HepG2 (cell line): ENCODE measurements around the gene RUNDC1. TPM values are rescaled to one million over a fixed set of nuclear protein-coding genes. Genes with fewer than 3 reads are reported as not detected.

Experiments used
- EHMT2 ChIP-seq: fragments of 200-600 bp; sonication (generic); IDR thresholded peaks from 2 replicates; pipeline ENCODE4 v1.7.0; 2017; ENCODE audit warnings: antibody characterized with exemption, low read depth, low read length, borderline replicate concordance
- HOXA3 ChIP-seq: sonication (generic); formaldehyde crosslinking; IDR thresholded peaks from 2 replicates; pipeline ENCODE4 v1.5.0; 2020; ENCODE audit warnings: missing genetic modification reagents
- IRF1 ChIP-seq: sonication (generic); formaldehyde crosslinking; IDR thresholded peaks from 2 replicates; pipeline ENCODE4 v1.4.0; 2020; ENCODE audit warnings: low read depth, mild to moderate bottlenecking, missing genetic modification reagents
- KLF15 ChIP-seq: sonication (generic); formaldehyde crosslinking; IDR thresholded peaks from 2 replicates; pipeline ENCODE4 v1.8.1; 2023; ENCODE audit warnings: borderline replicate concordance, mild to moderate bottlenecking, inconsistent platforms, missing genetic modification reagents, mixed read lengths
- NKX3-1 ChIP-seq: sonication (generic); formaldehyde crosslinking; IDR thresholded peaks from 2 replicates; pipeline ENCODE4 v1.5.0; 2020; ENCODE audit warnings: missing genetic modification reagents
- PITX1 ChIP-seq: sonication (generic); formaldehyde crosslinking; IDR thresholded peaks from 2 replicates; pipeline ENCODE4 v1.5.1; 2020; ENCODE audit warnings: mild to moderate bottlenecking, missing genetic modification reagents
- RBM22 ChIP-seq: fragments of 200-400 bp; formaldehyde crosslinking; optimal IDR thresholded peaks from 2 replicates; pipeline ENCODE3; 2017; ENCODE audit warnings: mild to moderate bottlenecking, low read length, moderate library complexity
- SRSF4 ChIP-seq: fragments of 200-400 bp; formaldehyde crosslinking; IDR thresholded peaks from one replicate; pipeline ENCODE4 v1.6.1; 2018; ENCODE audit warnings: mild to moderate bottlenecking, low read depth, low read length, moderate library complexity; ENCODE audit not compliant: poor library complexity, severe bottlenecking
- SUZ12 ChIP-seq: fragments of 150-350 bp; IDR thresholded peaks from 2 replicates; pipeline ENCODE4 v1.6.1; 2014; ENCODE audit warnings: low read depth, low read length
- THAP11 ChIP-seq: IDR thresholded peaks from 2 replicates; pipeline ENCODE4 v1.6.1; 2016; ENCODE audit warnings: missing biosample characterization, missing genetic modification reagents
- TOPORS ChIP-seq: sonication (generic); formaldehyde crosslinking; IDR thresholded peaks from 2 replicates; pipeline ENCODE4 v1.8.0; 2023; ENCODE audit warnings: mild to moderate bottlenecking, missing genetic modification reagents
- WIZ ChIP-seq: sonication (generic); formaldehyde crosslinking; IDR thresholded peaks from 2 replicates; pipeline ENCODE4 v1.5.1; 2020; ENCODE audit warnings: mild to moderate bottlenecking, missing genetic modification reagents
- ZFYVE20 ChIP-seq: sonication (generic); formaldehyde crosslinking; IDR thresholded peaks from 2 replicates; pipeline ENCODE4 v1.8.0; 2023; ENCODE audit warnings: low read depth, mild to moderate bottlenecking, moderate library complexity, missing genetic modification reagents, borderline replicate concordance
- ZNF124 ChIP-seq: sonication (generic); formaldehyde crosslinking; IDR thresholded peaks from 2 replicates; pipeline ENCODE4 v1.4.0; 2020; ENCODE audit warnings: missing genetic modification reagents
- ZNF17 ChIP-seq: sonication (generic); formaldehyde crosslinking; IDR thresholded peaks from 2 replicates; pipeline ENCODE4 v1.5.0; 2020; ENCODE audit warnings: mild to moderate bottlenecking, missing genetic modification reagents
- ZNF230 ChIP-seq: sonication (generic); formaldehyde crosslinking; IDR thresholded peaks from 2 replicates; pipeline ENCODE4 v1.4.0; 2020; ENCODE audit warnings: mild to moderate bottlenecking, missing genetic modification reagents
- ZNF737 ChIP-seq: sonication (generic); formaldehyde crosslinking; IDR thresholded peaks from 2 replicates; pipeline ENCODE4 v1.5.0; 2020; ENCODE audit warnings: missing genetic modification reagents, mild to moderate bottlenecking, borderline replicate concordance
- ZNF773 ChIP-seq: sonication (generic); formaldehyde crosslinking; IDR thresholded peaks from 2 replicates; pipeline ENCODE4 v1.4.0; 2020; ENCODE audit warnings: missing genetic modification reagents, borderline replicate concordance
- ZSCAN20 ChIP-seq: sonication (generic); formaldehyde crosslinking; IDR thresholded peaks from 2 replicates; pipeline ENCODE4 v1.4.0; 2020; ENCODE audit warnings: missing genetic modification reagents, mild to moderate bottlenecking, borderline replicate concordance
- polyA plus RNA-seq, 8 experiments: library from polyadenylated mRNA; depleted of rRNA in 3 of 8; stranded (reverse) in 7 of 8; unstranded in 1 of 8; fragments of >200 nt; fragmentation: Illumina TruSeq in 4 of 8; extraction: Trizol in 4 of 8; gene quantifications; 2 replicates each; pipeline versions ENCODE4 v1.2.1 to v1.2.3, GENCODE V29; 2011 to 2016; ENCODE audit warnings: low read depth in 4 of 8, missing spikeins in 1 of 8, mixed read lengths in 1 of 8; ENCODE audit not compliant: insufficient read depth in 1 of 8
- total RNA-seq, 5 experiments: library from RNA; depleted of rRNA; stranded (reverse); fragments of >200 nt; fragmentation: Illumina TruSeq; extraction: Trizol; gene quantifications; 2 replicates each; pipeline ENCODE4 v1.2.3, GENCODE V29; 2016; ENCODE audit warnings: low read depth in 1 of 5
- TF ChIP-seq, protein P1 (sequence below), 2 experiments: IDR thresholded peaks; 2 replicates each; pipeline ENCODE4 v1.6.1; 2011 to 2012; ENCODE audit warnings: low read length in 2 of 2, borderline replicate concordance in 1 of 2, low read depth in 1 of 2, mild to moderate bottlenecking in 1 of 2, moderate library complexity in 1 of 2
- TF ChIP-seq, protein P2 (sequence below): sonication (generic); formaldehyde crosslinking; IDR thresholded peaks from 2 replicates; pipeline ENCODE4 v1.5.1; 2020; ENCODE audit warnings: mild to moderate bottlenecking, missing genetic modification reagents, borderline replicate concordance
- TF ChIP-seq, protein P3 (sequence below): sonication (generic); formaldehyde crosslinking; IDR thresholded peaks from 2 replicates; pipeline ENCODE4 v1.9.0; 2021; ENCODE audit warnings: missing genetic modification reagents, borderline replicate concordance

Gene RUNDC1
- total and polyA plus RNA-seq, 2 of the 13 experiments (the other 11 are each of a cell fraction or from before 2014, with no cell fraction given), result 10.3 to 11.4 TPM

GRCh38 chr17:43006639-43007551, 26.5 kb downstream of the RUNDC1 start, which contains the start of gene IFI35 (continued):
- TF ChIP-seq, protein P1, sequence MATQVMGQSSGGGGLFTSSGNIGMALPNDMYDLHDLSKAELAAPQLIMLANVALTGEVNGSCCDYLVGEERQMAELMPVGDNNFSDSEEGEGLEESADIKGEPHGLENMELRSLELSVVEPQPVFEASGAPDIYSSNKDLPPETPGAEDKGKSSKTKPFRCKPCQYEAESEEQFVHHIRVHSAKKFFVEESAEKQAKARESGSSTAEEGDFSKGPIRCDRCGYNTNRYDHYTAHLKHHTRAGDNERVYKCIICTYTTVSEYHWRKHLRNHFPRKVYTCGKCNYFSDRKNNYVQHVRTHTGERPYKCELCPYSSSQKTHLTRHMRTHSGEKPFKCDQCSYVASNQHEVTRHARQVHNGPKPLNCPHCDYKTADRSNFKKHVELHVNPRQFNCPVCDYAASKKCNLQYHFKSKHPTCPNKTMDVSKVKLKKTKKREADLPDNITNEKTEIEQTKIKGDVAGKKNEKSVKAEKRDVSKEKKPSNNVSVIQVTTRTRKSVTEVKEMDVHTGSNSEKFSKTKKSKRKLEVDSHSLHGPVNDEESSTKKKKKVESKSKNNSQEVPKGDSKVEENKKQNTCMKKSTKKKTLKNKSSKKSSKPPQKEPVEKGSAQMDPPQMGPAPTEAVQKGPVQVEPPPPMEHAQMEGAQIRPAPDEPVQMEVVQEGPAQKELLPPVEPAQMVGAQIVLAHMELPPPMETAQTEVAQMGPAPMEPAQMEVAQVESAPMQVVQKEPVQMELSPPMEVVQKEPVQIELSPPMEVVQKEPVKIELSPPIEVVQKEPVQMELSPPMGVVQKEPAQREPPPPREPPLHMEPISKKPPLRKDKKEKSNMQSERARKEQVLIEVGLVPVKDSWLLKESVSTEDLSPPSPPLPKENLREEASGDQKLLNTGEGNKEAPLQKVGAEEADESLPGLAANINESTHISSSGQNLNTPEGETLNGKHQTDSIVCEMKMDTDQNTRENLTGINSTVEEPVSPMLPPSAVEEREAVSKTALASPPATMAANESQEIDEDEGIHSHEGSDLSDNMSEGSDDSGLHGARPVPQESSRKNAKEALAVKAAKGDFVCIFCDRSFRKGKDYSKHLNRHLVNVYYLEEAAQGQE (IDR thresholded peaks at IDR 0.05; ENCODE audit: borderline replicate concordance in 1 of 2, low read depth in 1 of 2, low read length in 2 of 2), result no peak
- no peak for TF ChIP-seq ZNF17 (CRISPR knock-in tag)
- TF ChIP-seq WIZ (CRISPR knock-in tag), result peak; percentile 86; the same call in 1 of the 2 replicates
- TF ChIP-seq, protein P2, sequence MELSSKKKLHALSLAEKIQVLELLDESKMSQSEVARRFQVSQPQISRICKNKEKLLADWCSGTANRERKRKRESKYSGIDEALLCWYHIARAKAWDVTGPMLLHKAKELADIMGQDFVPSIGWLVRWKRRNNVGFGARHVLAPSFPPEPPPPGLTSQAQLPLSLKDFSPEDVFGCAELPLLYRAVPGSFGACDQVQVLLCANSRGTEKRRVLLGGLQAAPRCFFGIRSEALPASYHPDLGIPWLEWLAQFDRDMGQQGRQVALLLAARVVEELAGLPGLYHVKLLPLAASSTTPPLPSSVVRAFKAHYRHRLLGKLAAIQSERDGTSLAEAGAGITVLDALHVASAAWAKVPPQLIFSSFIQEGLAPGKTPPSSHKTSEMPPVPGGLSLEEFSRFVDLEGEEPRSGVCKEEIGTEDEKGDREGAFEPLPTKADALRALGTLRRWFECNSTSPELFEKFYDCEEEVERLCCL, result no peak
- no peak for TF ChIP-seq SUZ12
- peak; percentile 62; the same call in 1 of the 2 replicates for TF ChIP-seq THAP11 (CRISPR knock-in tag)
- TF ChIP-seq ZNF773 (CRISPR knock-in tag), result no peak
- no peak; the same call in 1 of the 2 replicates for TF ChIP-seq PITX1 (CRISPR knock-in tag)
- peak; percentile 99 for TF ChIP-seq IRF1 (CRISPR knock-in tag)
- TF ChIP-seq ZNF124, result no peak
- no peak for TF ChIP-seq KLF15 (CRISPR knock-in tag)
- TF ChIP-seq HOXA3, result peak; percentile 57
- TF ChIP-seq ZFYVE20 (CRISPR knock-in tag), result no peak
- no peak for TF ChIP-seq RBM22
- no peak for TF ChIP-seq ZNF230
- TF ChIP-seq EHMT2, result no peak
- no peak; the same call in 1 of the 2 replicates for TF ChIP-seq ZSCAN20 (CRISPR knock-in tag)
- TF ChIP-seq TOPORS (CRISPR knock-in tag), result no peak
- TF ChIP-seq, protein P3, sequence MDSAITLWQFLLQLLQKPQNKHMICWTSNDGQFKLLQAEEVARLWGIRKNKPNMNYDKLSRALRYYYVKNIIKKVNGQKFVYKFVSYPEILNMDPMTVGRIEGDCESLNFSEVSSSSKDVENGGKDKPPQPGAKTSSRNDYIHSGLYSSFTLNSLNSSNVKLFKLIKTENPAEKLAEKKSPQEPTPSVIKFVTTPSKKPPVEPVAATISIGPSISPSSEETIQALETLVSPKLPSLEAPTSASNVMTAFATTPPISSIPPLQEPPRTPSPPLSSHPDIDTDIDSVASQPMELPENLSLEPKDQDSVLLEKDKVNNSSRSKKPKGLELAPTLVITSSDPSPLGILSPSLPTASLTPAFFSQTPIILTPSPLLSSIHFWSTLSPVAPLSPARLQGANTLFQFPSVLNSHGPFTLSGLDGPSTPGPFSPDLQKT (CRISPR knock-in tag), result no peak
- no peak; the same call in 1 of the 2 replicates for TF ChIP-seq ZNF737 (CRISPR knock-in tag)
- TF ChIP-seq SRSF4, result no peak
- TF ChIP-seq NKX3-1 (CRISPR knock-in tag), result no peak
